ENCODE results near the gene PVRIG. TPM values are rescaled to one million over a fixed set of nuclear protein-coding genes. Genes with fewer than 3 reads are reported as not detected.

The PVRIG gene
- total and polyA plus RNA-seq, 2 of the 8 experiments (the other 6 are each of a cell fraction or from before 2014, with no cell fraction given), result 0.15 TPM; not detected in 1

DNA sequence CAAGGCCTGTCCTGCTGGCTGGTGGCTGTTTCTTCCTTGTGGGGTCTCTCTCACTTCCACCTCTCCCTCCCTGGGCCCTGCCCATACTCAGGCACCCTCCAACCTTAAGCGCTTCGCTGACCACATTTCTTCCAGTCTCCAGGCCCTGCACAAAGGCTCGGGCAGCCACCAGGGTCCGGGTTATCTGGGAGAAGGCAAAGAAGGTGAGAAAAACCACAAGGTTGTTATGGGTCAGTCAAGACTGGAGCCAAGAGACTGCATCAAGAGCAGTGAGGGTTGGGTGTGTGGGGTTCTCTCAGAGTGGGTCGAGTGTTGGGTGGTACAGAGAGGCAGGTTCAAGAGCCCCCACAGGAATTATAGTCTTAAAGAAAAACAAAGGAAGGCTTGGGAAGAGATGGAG lies 45.2 kb upstream of the PVRIG start (continued):
- no peak for TF ChIP-seq SRF (IDR thresholded peaks at IDR 0.05; ENCODE audit: low read depth, low read length)
